Measurements from ENCODE around the gene PPP3R1.
"Not testable (repeated sequence)": the region's sequence is repeated elsewhere in the genome, so short reads cannot be mapped to it uniquely, and the experiment has no call there.

Gene PPP3R1

DNA sequence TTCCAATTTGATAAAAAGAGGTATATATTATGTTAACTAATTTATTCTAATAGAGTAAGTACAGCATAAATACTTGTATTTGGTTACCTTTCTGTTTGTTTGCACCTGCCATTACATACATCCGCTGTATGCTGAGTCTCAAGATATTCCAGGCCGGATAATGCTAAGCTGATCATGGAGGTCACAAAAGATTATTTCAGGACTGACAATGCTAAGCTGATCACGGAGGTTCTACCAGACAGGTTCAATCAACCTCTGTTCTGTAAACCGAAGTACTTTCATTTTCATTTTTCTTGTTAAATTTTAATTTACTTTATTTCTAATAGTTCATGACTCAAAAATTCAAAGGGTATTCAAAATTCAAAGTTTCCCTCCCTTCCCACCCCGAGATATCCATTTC lies 63.5 kb downstream of the PPP3R1 start:
- DNase-seq (ENCODE audit: low spot score), result no peak

DNA sequence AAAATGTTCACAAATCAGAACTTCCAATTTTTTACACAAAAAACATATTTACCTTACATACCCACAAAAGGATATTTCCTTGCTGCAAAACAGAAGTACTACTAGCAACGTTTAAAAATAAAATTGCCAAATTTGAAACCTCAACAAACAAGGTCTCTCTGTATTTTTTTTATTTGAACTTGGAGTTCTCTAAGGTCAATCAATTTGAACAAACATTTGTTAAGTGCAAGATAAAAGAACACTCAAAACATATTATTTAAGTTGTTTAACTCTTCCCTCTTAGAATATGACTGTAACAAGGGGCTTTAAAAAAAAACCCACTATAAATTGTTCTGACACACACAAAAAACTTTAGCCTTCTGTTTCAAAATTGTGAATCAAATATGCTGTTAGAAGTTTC lies 65.0 kb downstream of the PPP3R1 start:
- no peak for DNase-seq (ENCODE audit: low spot score)

DNA sequence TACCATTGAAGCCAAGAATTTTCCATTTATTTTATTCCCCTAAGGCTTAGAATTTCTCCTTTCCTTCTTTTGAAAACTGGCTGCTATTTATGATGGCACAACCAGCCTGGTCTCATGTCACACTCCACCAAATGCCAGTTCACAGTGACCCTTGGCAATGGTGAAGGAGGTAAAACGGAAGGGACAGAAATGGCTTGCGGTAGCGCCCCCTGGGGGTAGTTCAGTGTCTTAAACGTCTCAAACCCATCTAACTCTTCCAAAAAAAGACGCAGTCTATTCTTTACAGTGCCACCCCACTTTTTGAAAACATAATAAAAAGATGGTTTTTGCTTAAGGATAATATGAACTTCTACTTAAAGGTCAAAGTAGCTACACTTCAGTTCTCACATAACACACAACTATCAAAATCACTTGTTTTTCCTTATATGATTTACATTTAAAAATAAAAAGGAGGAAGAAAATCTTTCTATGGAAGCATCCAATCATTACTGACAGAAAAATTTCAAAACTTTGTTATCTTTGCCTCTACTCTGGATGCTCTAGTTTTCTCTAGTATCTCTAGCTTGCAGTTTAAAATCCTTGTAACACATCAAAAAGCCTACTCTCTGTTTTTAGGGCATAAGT lies 66.7 kb downstream of the PPP3R1 start:
- DNase-seq (ENCODE audit: low spot score), result peak; percentile 59

DNA sequence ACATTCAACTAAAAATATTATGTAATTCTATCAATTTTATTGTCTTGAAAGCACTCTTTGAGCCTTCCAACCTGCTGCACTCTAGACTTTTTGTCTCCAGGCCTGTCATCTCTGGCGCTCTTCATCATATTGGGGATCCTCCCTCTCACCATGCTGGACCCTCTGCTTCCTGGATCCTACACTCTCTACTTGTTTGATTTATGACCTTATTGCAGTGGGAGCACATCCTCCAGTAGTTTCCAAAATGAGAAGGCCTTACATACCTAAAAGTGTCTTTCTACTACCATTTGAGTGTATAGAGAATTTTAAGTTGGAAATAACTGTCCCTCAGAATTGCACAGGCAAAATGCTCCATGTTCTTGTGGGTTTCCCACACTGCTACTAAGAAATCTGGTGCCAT lies 69.4 kb downstream of the PPP3R1 start:
- DNase-seq (ENCODE audit: low spot score), result no peak

DNA sequence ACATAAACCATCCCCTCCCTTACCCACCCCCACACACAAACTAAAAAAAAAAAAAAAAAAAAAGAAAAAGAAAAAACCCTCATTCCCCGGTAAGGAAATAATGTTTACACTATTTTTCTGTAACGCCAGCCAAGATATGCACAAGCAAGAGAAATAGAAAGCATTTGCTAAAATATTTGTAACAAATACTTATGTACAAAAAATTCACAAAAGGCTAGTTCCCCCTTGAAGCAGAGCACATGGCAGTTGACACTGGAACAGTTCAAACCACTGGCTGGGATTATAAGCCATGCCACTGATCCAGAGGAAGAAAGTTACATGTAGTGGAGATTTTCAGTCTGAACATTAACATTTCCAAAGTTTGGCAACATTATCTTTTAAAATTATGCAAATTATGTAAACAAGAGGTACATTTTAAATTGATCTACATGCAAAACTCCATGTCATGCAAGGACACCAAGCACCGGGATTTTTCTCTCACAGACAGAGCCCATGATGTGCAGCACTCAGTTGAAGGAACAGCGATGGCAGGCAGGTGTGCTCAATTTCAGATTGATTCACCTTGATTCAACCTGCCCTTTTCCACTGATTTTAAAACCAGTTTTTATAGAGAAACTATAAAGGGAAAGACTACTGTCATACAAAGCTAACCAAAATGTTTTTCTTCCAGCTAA lies 73.2 kb downstream of the PPP3R1 start:
- DNase-seq (ENCODE audit: low spot score), result no peak

DNA sequence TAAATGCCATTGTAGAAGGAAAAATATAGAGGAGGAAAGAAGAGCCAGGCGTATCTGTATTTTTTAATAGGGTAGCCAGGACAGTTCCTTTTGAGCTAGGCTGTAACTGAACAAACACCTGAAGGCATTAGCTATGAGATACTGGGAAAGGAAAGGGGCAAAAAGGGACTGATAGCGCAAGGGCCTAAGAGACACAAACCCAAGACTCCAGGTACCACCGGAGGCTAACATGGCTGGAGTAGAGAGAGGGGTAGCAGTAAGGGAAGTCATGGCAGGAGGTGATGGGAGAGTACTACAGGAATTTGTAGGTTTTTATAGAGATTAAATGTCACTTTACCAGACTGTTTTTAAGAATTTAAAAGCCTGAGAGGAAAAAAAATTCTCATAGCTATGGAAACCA lies 73.9 kb downstream of the PPP3R1 start:
- no peak for DNase-seq (ENCODE audit: low spot score)

DNA sequence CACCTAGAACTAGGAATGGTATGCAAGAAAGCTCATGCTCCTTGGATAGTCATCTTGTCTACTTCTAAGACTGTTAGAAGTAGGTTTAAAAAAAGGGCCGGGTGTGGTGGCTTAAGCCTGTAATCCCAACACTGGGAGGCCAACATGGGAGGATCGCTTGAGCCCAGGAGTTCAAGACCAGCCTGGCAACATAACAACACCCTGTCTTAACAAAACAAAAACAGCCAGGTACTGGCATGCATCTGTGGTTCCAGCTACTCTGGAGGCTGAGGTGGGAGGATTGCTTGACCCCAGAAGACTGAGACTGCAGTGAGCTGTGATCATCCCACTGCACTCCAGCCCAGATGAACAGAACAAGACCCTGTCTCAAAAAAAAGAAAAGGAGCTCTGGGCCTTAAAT lies 74.8 kb downstream of the PPP3R1 start:
- no peak for DNase-seq (ENCODE audit: low spot score)

DNA sequence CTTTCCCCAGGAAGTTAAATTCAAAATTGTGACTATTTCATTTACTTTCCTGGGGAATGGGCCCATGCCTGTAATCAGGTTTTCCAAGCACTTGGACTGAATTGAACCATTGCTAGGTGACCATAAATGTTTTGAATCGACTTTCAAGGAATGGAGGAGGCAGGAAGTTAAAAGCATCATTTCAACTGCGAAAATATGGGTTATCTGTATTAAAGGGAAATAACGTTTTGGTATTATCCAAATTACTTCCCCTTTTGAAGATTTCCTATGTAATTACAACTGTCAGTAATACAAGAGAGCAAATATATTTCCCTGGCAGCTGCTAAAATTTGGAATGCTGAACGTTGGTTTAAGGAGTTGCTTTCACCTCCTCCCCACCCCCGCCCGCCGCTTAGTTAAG lies 75.7 kb downstream of the PPP3R1 start:
- DNase-seq (ENCODE audit: low spot score), result no peak

DNA sequence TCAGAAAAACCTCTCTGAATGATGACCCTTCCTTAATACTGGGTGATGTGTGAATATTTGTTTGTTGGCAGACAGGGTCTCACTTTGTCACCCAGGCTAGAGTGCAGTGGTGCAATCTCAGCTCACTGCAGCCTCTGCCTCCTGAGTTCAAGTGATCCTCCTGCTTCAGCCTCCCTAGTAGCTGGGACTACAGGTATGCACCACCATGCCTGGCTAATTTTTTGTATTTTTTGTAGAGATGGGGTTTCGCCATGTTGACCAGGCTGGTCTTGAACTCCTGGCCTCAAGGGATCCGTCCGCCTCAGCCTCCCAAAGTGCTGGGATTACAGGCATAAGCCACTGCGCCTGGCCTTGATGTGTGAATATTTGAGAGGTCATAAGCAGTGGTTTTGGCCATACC lies 77.1 kb downstream of the PPP3R1 start:
- DNase-seq (ENCODE audit: low spot score), result not testable (repeated sequence)

DNA sequence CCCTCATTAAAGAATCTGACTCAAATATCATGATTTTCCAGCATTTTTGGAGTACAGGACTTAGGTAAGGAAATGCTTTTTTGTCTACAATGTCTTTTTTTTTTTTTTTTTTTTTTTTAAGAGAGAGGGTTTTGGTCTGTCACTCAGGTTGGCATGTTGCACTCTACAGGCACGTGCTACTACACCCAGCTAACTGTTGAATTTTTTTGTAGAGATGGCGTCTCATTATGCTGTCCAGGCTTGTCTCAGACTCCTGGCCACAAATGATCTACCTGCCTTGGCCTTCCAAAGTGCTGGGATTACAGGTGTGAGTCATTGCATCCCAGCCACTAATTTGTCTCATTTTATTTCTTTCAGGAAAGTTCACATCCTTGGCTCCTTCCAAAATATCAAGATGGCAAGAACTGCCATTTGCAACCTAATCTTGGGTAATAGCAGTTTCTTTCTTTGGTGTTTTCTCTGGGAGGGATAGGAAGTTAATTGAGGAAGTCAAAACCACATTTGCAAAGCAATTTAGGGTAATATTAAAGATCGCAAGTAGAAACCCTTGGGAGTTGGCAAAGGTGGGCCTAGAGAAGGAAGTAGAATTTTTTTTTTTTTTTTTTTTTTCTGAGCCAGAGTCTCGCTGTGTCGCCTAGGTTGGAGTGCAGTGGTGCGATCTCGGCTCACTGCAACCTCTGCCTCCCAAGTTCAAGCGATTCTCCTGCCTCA lies 79.2 kb downstream of the PPP3R1 start:
- DNase-seq (ENCODE audit: low spot score), result no peak

DNA sequence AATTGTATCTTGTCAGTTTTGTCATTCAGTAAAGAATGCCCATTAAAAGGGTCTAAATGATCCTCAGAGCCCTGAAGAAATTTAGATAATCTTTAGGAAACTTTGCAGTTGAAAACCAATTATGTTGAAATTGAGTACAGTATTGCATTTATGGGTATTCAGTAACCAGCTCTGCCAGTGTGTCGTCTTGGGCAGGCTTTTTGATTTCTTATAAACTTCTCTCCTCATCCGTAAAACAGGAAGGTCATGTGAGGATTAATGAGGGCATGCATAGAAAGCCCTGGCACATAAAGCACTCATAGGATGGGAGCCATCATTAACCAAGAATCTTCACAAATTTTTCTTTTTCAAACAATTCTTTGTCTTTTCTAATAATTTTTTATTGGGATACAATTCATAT lies 79.8 kb downstream of the PPP3R1 start:
- no peak for DNase-seq (ENCODE audit: low spot score)

DNA sequence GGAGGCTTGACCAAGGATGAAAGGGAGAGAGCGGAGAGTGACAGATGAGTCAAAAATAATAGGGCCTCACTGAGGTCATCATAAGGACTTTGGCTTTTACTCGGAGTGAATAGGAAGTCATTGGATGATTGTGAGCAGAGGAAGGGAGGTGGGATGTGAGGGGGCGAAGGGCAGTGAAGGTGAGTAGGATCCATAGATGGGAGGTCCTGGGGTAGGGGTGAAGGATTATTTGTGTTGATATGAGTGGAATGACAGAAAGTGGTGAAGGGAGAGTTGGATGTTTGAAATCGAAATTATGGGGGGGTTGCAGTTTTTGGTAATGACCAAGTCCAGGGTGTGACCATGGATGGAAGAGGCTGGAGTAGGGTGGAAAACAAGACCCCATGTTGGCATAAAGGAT lies 80.6 kb downstream of the PPP3R1 start:
- no peak for DNase-seq (ENCODE audit: low spot score)

DNA sequence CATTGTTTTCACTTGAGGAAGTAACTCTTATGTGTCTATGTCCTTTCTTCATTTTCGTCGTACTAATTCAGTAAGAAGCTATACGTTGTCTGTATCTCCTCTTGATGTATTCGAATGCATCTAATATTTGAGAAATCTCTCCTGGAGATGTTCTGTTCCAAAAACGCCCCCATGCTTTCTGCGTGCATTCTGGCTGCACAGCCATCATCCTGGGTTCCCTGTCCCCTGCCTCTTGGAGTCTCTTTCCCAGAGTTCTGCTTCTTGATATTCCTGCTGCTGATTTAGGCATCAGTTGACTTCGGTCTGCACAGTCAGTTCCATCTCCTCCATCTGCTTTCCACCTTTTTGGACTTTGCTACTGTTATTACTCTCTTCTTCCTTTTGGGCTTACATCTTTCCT lies 81.2 kb downstream of the PPP3R1 start:
- DNase-seq (ENCODE audit: low spot score), result no peak

DNA sequence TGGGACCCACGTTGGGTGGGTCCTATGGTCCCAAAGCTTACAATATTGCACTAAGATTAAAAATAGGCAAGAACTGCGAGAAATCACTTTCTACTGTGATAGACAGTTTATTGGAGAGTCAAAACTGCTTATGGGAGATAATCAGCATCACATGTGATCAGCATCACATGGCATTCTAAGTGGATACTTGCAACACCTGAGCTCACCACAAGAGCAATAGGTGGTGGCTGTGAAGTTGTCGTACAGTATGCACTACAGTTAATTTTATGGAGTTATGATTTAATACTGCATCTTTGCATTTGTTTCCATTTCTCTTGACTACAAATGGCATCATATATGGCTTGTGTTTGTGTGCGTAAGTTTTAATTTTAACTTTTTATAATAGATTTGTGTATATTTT lies 83.0 kb downstream of the PPP3R1 start:
- DNase-seq (ENCODE audit: low spot score), result no peak

DNA sequence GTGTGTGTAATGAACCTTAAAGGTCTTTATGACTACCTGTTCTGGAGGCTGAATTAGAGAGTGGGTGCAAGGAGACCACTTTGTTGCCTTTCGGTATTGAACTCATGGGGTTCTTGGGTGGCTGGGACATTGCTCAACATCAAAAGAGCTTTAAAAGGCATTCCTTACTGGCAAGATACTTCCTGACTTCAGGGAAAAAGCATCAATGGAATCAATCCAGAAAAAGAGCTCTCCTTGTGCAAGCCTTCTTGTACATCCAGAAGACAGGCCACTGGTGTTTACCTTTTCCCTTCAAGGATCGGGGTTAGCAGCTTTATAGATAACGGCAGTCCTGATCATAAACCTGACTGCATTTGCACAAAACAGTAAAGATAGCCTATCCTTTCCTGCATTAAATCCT lies 85.1 kb downstream of the PPP3R1 start:
- no peak for DNase-seq (ENCODE audit: low spot score)

DNA sequence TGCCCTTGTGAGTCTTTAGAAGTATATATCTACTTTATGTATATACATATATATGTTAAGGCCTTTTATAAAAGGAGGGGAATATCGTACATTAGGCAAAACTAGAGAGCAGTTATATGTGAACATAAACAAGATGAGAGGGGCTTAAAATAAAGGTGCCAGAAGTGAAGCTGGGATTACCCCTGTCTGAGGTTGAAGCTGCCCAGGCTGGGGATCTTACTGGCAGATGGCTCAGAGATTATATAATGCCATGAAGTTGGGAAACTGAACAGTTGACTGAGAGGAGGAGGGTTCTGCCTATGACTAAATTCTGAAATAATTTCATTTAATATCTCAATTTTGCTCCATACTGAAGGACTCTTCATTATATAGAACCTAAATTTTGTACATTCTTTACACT lies 88.7 kb downstream of the PPP3R1 start:
- DNase-seq (ENCODE audit: low spot score), result no peak

DNA sequence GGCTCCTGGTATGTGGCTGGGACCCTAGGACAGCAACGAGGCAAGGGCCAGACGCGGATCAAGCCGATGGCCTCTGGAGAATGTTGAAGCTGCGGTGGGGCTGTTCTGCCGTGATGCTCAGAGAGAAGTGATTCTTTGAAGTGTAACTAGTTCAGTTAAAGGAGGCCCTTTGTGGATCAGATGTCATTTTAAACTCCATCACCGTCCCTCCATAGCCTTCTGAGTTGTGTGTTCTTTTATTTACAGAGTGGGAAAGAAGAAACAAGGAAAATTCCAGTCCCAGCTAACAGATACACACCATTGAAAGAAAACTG lies 94.2 kb downstream of the PPP3R1 start:
- DNase-seq (ENCODE audit: low spot score), result no peak

DNA sequence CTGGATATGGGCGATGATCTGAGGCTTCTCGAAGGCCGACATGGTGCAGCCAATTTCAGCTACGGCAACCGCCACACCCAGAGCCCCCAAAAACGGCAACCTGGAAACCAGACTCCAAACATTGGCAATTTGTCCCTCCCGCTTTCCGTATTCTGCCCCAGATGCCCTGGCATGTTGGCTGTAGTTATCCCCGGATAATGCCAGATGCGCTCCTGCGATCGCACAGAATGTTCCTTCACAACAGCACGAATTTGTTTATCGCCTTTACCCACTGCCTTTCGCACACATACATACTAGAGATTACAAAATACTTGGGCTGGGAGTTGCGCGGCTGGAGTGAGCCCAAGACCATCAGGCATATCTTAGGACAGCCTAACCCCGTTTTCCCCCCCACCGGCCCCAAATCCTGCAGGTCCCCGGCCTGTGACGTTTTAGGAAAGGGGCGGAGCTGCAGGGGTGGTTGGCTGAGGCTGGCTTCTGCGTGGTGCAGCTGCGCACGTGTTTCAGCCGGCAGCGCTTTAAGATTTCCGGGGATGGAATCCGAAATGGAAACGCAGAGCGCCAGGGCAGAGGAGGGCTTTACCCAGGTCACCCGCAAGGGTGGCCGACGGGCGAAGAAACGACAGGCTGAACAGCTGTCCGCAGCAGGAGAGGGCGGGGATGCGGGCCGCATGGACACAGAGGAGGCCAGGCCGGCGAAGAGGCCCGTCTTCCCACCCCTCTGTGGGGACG lies 94.8 kb downstream of the PPP3R1 start, which contains the start of gene PNO1:
Gene PNO1, plus strand, starts transcription at position 487 of the 732 bp plus-strand sequence. Its CDS starts 47 bp downstream, at position 534.
- DNase-seq (ENCODE audit: low spot score), result peak; percentile 96

DNA sequence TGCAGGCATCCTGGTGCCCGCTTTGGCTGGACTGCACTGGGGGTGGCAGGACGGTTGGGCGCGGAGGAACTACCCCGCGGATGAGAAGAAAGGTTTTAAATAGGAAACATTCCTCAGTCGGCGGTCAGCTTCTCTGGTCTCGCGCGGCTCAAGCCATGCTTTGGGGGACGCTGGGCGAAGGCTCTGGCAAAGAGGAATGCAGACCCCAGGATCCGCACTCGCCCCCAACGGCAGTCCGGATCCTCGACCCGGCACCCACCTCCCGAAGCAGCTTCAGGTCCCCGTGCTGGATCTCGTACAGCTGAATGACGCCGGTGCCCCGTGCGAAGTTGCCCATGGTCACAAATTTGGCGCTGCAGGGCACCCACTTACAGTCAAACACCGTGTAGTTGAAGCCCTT lies 95.3 kb downstream of the PPP3R1 start:
- DNase-seq (ENCODE audit: low spot score), result no peak

DNA sequence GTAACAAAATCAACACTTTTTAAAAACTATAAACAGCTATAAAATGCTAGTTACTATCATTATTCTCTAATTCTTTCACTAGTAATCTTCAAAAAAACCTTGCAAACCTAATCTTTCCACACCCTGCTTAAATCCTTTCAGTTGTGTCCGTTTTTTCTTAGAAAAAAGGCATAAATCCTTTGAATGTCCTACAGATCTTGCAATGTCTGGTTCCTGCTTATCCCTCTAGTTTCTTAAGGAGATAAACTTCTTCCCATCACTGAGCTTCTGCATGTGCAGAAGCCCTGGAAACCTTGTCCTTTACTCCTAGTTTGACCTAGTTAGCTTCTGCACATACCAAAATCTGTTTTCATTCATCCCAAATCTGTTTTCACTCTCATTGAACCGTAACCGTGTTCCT lies 95.9 kb downstream of the PPP3R1 start:
- DNase-seq (ENCODE audit: low spot score), result no peak

DNA sequence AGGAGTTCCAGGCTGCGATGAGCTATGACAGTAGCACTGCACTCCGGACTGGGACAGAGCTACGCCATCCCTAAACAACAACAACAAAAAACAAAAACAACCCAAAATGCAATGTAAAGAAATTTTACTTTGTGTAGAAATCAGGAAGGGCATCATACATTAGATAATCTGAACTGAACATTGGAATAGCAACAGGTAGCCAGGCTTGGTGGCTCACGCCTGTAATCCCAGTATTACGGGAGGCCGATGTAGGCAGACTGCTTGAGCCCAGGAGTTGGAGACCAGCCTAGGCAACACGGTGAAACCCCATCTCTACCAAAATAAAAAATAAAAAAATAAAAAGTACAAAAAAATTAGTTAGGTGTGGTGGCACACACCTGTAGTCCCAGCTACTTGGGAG lies 96.7 kb downstream of the PPP3R1 start:
- no peak for DNase-seq (ENCODE audit: low spot score)

DNA sequence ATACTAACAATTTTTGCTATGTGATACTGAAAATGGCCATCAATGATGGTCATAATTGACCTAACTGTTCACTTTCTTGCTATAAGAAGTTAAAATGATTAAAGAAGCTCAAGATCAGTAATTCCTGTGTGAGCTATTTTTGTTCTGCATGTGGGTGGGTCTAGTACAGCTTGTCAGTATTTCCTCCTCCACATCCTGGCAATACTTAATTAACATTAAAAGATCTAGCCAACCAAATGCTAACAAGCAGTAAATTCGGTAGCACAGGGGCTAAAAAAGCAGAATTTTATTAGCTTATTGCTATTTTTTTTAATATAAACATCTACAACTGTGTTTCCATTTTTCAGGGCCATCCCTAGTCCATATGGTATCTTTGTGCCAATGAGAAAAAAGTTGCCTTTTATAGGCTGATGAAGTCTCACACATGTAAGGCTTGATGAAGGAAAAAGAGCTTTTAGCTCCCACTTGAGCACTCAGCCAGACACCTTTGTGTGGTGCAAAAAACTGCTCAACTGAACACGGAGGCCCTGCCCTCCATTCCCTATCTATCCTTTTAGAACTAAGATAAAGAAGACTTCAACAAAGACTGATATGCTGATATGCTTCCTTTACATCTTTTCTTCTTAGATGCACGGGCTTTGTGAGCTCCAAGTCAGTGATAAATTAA lies 99.5 kb downstream of the PPP3R1 start:
- no peak for DNase-seq (ENCODE audit: low spot score)

Measured in activated CD4-positive, alpha-beta T cell treated with anti-CD3 and anti-CD28 coated beads, Interleukin-2, Interleukin-4, amounts not matched to agents 100 ng/mL and 50 ng/mL, durations not matched to agents 16 hours and 8 hours (primary cell).